ENCODE results near the gene TAMALIN.

Gene TAMALIN

GRCh38 chr12:52029685-52030084, 22.9 kb downstream of the TAMALIN start:
- CTCF ChIA-PET: interaction anchor here (1.2 to 16.1 kb wide), 7 partner anchors 9 to 44 kb away, joined by 4 to 661 read pairs (median 6); partner anchors contain the start of genes ATG101, NR4A1 and SMIM41

GRCh38 chr12:52032446-52032803, 25.7 kb downstream of the TAMALIN start:
- POLR2A ChIA-PET: interaction anchor here (0.8 to 2.4 kb wide), 8 partner anchors 9 to 49 kb away, joined by 3 to 30 read pairs (median 4); partner anchors contain the start of genes ATG101, NR4A1 and TAMALIN
- WGBS (ENCODE audit: insufficient coverage): 29% methylated on average over 2 of the region's 5 CpGs
- DNase-seq: peak in 1 of 3 donors; percentile 25
- Histone ChIP-seq H3K4me3 (ENCODE audit: control insufficient read depth in 1 of 7, extremely low read depth in 1 of 7, insufficient read depth in 4 of 7, low read depth in 2 of 7, low read length in 6 of 7) (peak overlapping the region in 5 of 7 experiments; percentile 31 to 63 (median 33)), H3K9me3 (ENCODE audit: control extremely low read depth in 1 of 5, control insufficient read depth in 4 of 5, insufficient read depth in 2 of 5, low read depth in 1 of 5, low read length in 4 of 5) (no peaks in the 10 kb centered on the region), H3K27ac (ENCODE audit: insufficient read depth in 1 of 2, low read depth in 1 of 2, low read length in 2 of 2, poor library complexity in 1 of 2, severe bottlenecking in 2 of 2) (no peak overlapping the region), H3K36me3 (ENCODE audit: control insufficient read depth in 4 of 4, insufficient read depth in 4 of 4, low read length in 3 of 4) (no peaks in the 10 kb centered on the region), H3K4me1 (ENCODE audit: control extremely low read depth in 1 of 4, control insufficient read depth in 4 of 4, insufficient read depth in 4 of 4, low read length in 3 of 4) (peaks cover 0 to 32% (median 25%) of the 10 kb centered on the region in 4 experiments), H3K27me3 (replicated peaks in 2 of 5; ENCODE audit: control insufficient read depth in 4 of 5, insufficient read depth in 5 of 5, low read length in 4 of 5) (peaks cover 0 to 27% (median 6%) of the 10 kb centered on the region in 5 experiments)
- CTCF ChIA-PET: interaction anchor here (0.8 to 18.9 kb wide), 9 partner anchors 7 to 92 kb away, joined by 3 to 661 read pairs (median 7); partner anchors contain the start of genes ATG101, NR4A1 and SMIM41

More at GRCh38 chr12:52029685-52030084, 22.9 kb downstream of the TAMALIN start:
- Histone ChIP-seq H3K36me3 (ENCODE audit: control insufficient read depth in 4 of 4, insufficient read depth in 4 of 4, low read length in 3 of 4) (no peaks in the 10 kb centered on the region), H3K4me1 (ENCODE audit: control extremely low read depth in 1 of 4, control insufficient read depth in 4 of 4, insufficient read depth in 4 of 4, low read length in 3 of 4) (peaks cover under 1 to 37% (median 31%) of the 10 kb centered on the region in 4 experiments), H3K27me3 (replicated peaks in 2 of 5; ENCODE audit: control insufficient read depth in 4 of 5, insufficient read depth in 5 of 5, low read length in 4 of 5) (peaks cover 0 to 3% (median 0%) of the 10 kb centered on the region in 5 experiments), H3K4me3 (ENCODE audit: control insufficient read depth in 1 of 7, extremely low read depth in 1 of 7, insufficient read depth in 4 of 7, low read depth in 2 of 7, low read length in 6 of 7) (no peak overlapping the region), H3K27ac (ENCODE audit: insufficient read depth in 1 of 2, low read depth in 1 of 2, low read length in 2 of 2, poor library complexity in 1 of 2, severe bottlenecking in 2 of 2) (no peak overlapping the region), H3K9me3 (ENCODE audit: control extremely low read depth in 1 of 5, control insufficient read depth in 4 of 5, insufficient read depth in 2 of 5, low read depth in 1 of 5, low read length in 4 of 5) (no peaks in the 10 kb centered on the region)
- POLR2A ChIA-PET: no interaction called here
- DNase-seq: no peak
- 93% methylated on average over 4 of the region's 4 CpGs for WGBS (ENCODE audit: insufficient coverage)

GRCh38 chr12:52032804-52033445, 26.2 kb downstream of the TAMALIN start:
- Histone ChIP-seq H3K36me3 (ENCODE audit: control insufficient read depth in 4 of 4, insufficient read depth in 4 of 4, low read length in 3 of 4) (no peaks in the 10 kb centered on the region), H3K4me1 (ENCODE audit: control extremely low read depth in 1 of 4, control insufficient read depth in 4 of 4, insufficient read depth in 4 of 4, low read length in 3 of 4) (peaks cover 0 to 36% (median 29%) of the 10 kb centered on the region in 4 experiments), H3K4me3 (ENCODE audit: control insufficient read depth in 1 of 7, extremely low read depth in 1 of 7, insufficient read depth in 4 of 7, low read depth in 2 of 7, low read length in 6 of 7) (peak overlapping the region in 6 of 7 experiments; percentile 44 to 71 (median 56)), H3K27ac (ENCODE audit: insufficient read depth in 1 of 2, low read depth in 1 of 2, low read length in 2 of 2, poor library complexity in 1 of 2, severe bottlenecking in 2 of 2) (peak overlapping the region in 1 of 2 experiments; percentile 43), H3K27me3 (replicated peaks in 2 of 5; ENCODE audit: control insufficient read depth in 4 of 5, insufficient read depth in 5 of 5, low read length in 4 of 5) (peaks cover 0 to 32% (median 9%) of the 10 kb centered on the region in 5 experiments), H3K9me3 (ENCODE audit: control extremely low read depth in 1 of 5, control insufficient read depth in 4 of 5, insufficient read depth in 2 of 5, low read depth in 1 of 5, low read length in 4 of 5) (no peaks in the 10 kb centered on the region)
- peak; percentile 90 to 95 (median 93) for DNase-seq
- ChIA-PET CTCF (interaction anchor here (0.8 to 18.9 kb wide), 9 partner anchors 7 to 91 kb away, joined by 3 to 661 read pairs (median 7); partner anchors contain the start of genes ATG101, NR4A1 and SMIM41), POLR2A (interaction anchor here (0.8 to 2.4 kb wide), 8 partner anchors 9 to 49 kb away, joined by 3 to 30 read pairs (median 4); partner anchors contain the start of genes ATG101, NR4A1 and TAMALIN)
- WGBS (ENCODE audit: insufficient coverage): 0% methylated on average over 37 of the region's 48 CpGs

GRCh38 chr12:52033446-52034140, 26.8 kb downstream of the TAMALIN start:
- H3K27ac ChIP-seq (ENCODE audit: insufficient read depth in 1 of 2, low read depth in 1 of 2, low read length in 2 of 2, poor library complexity in 1 of 2, severe bottlenecking in 2 of 2): peak overlapping the region in 1 of 2 experiments; percentile 43
- no peaks in the 10 kb centered on the region for H3K36me3 ChIP-seq (ENCODE audit: control insufficient read depth in 4 of 4, insufficient read depth in 4 of 4, low read length in 3 of 4)
- no peaks in the 10 kb centered on the region for H3K9me3 ChIP-seq (ENCODE audit: control extremely low read depth in 1 of 5, control insufficient read depth in 4 of 5, insufficient read depth in 2 of 5, low read depth in 1 of 5, low read length in 4 of 5)
- H3K27me3 ChIP-seq (replicated peaks in 2 of 5; ENCODE audit: control insufficient read depth in 4 of 5, insufficient read depth in 5 of 5, low read length in 4 of 5): peaks cover 0 to 38% (median 9%) of the 10 kb centered on the region in 5 experiments
- 39% methylated on average over 11 of the region's 13 CpGs for WGBS (ENCODE audit: insufficient coverage)
- H3K4me3 ChIP-seq (ENCODE audit: control insufficient read depth in 1 of 7, extremely low read depth in 1 of 7, insufficient read depth in 4 of 7, low read depth in 2 of 7, low read length in 6 of 7): peak overlapping the region in 6 of 7 experiments; percentile 44 to 71 (median 56)
- CTCF ChIA-PET: interaction anchor here (0.8 to 18.9 kb wide), 10 partner anchors 6 to 91 kb away, joined by 3 to 661 read pairs (median 7); partner anchors contain the start of genes ATG101, NR4A1 and SMIM41
- no peak for DNase-seq
- peaks cover 0 to 39% (median 29%) of the 10 kb centered on the region in 4 experiments for H3K4me1 ChIP-seq (ENCODE audit: control extremely low read depth in 1 of 4, control insufficient read depth in 4 of 4, insufficient read depth in 4 of 4, low read length in 3 of 4)
- POLR2A ChIA-PET: interaction anchor here (0.6 to 2.4 kb wide), 7 partner anchors 8 to 41 kb away, joined by 3 to 30 read pairs (median 4); partner anchors contain the start of genes ATG101 and NR4A1

GRCh38 chr12:52035190-52035589, 28.4 kb downstream of the TAMALIN start:
- peaks cover 0 to 39% (median 29%) of the 10 kb centered on the region in 4 experiments for H3K4me1 ChIP-seq (ENCODE audit: control extremely low read depth in 1 of 4, control insufficient read depth in 4 of 4, insufficient read depth in 4 of 4, low read length in 3 of 4)
- no peak overlapping the region for H3K4me3 ChIP-seq (ENCODE audit: control insufficient read depth in 1 of 7, extremely low read depth in 1 of 7, insufficient read depth in 4 of 7, low read depth in 2 of 7, low read length in 6 of 7)
- ChIA-PET POLR2A (interaction anchor here (1.0 to 4.0 kb wide), 2 partner anchors 12 to 16 kb away, joined by 4 to 21 read pairs; partner anchors contain the start of gene NR4A1), CTCF (interaction anchor here (1.1 to 18.9 kb wide), 5 partner anchors 10 to 51 kb away, joined by 3 to 312 read pairs (median 7); partner anchors contain the start of genes ATG101 and NR4A1)
- DNase-seq: no peak
- no peaks in the 10 kb centered on the region for H3K9me3 ChIP-seq (ENCODE audit: control extremely low read depth in 1 of 5, control insufficient read depth in 4 of 5, insufficient read depth in 2 of 5, low read depth in 1 of 5, low read length in 4 of 5)
- WGBS (ENCODE audit: insufficient coverage): 100% methylated on average over 1 of the region's 4 CpGs
- H3K27ac ChIP-seq (ENCODE audit: insufficient read depth in 1 of 2, low read depth in 1 of 2, low read length in 2 of 2, poor library complexity in 1 of 2, severe bottlenecking in 2 of 2): no peak overlapping the region
- H3K36me3 ChIP-seq (ENCODE audit: control insufficient read depth in 4 of 4, insufficient read depth in 4 of 4, low read length in 3 of 4): no peaks in the 10 kb centered on the region
- peaks cover 0 to 45% (median 9%) of the 10 kb centered on the region in 5 experiments for H3K27me3 ChIP-seq (replicated peaks in 2 of 5; ENCODE audit: control insufficient read depth in 4 of 5, insufficient read depth in 5 of 5, low read length in 4 of 5)

- no peak overlapping the region for H3K27ac ChIP-seq (ENCODE audit: insufficient read depth in 1 of 2, low read depth in 1 of 2, low read length in 2 of 2, poor library complexity in 1 of 2, severe bottlenecking in 2 of 2)
These were observed 29.2 kb downstream of the TAMALIN start for GRCh38 chr12:52035926-52036325.

More at GRCh38 chr12:52035926-52036325, 29.2 kb downstream of the TAMALIN start:
- no peak for DNase-seq
- Histone ChIP-seq H3K36me3 (ENCODE audit: control insufficient read depth in 4 of 4, insufficient read depth in 4 of 4, low read length in 3 of 4) (no peaks in the 10 kb centered on the region), H3K9me3 (ENCODE audit: control extremely low read depth in 1 of 5, control insufficient read depth in 4 of 5, insufficient read depth in 2 of 5, low read depth in 1 of 5, low read length in 4 of 5) (no peaks in the 10 kb centered on the region), H3K27me3 (replicated peaks in 2 of 5; ENCODE audit: control insufficient read depth in 4 of 5, insufficient read depth in 5 of 5, low read length in 4 of 5) (peaks cover 0 to 45% (median 9%) of the 10 kb centered on the region in 5 experiments), H3K4me1 (ENCODE audit: control extremely low read depth in 1 of 4, control insufficient read depth in 4 of 4, insufficient read depth in 4 of 4, low read length in 3 of 4) (peaks cover 0 to 39% (median 29%) of the 10 kb centered on the region in 4 experiments), H3K4me3 (ENCODE audit: control insufficient read depth in 1 of 7, extremely low read depth in 1 of 7, insufficient read depth in 4 of 7, low read depth in 2 of 7, low read length in 6 of 7) (no peak overlapping the region)
- WGBS (ENCODE audit: insufficient coverage): no CpG with 5 or more reads among the region's 2 CpGs
- ChIA-PET CTCF (interaction anchor here (0.8 to 18.9 kb wide), 3 partner anchors 10 to 15 kb away, joined by 3 to 312 read pairs (median 23); partner anchors contain the start of gene NR4A1), POLR2A (interaction anchor here (0.8 to 4.0 kb wide), 5 partner anchors 12 to 46 kb away, joined by 3 to 21 read pairs (median 4); partner anchors contain the start of genes NR4A1 and TAMALIN)
